GM20431 (cell line): ENCODE data around the gene FSCN2.

Source experiments
- in situ Hi-C: fragments of 300-500 bp; cut with MseI, MboI; formaldehyde crosslinking; loops from one replicate; pipeline ENCODE4 v1.15.0; 2020; ENCODE audit warnings: low sequenced_read_pairs; ENCODE audit not compliant: unreplicated experiment

The FSCN2 gene

GRCh38 chr17:81538651-81539570 lies 10.7 kb downstream of the FSCN2 start:
- in situ Hi-C loops: no loop called here

- in situ Hi-C loops: no loop called here
These were observed 11.4 kb downstream of the FSCN2 start for GRCh38 chr17:81539571-81539900.

GRCh38 chr17:81539961-81540675 lies 11.9 kb downstream of the FSCN2 start:
- in situ Hi-C loops: no loop called here

- in situ Hi-C loops: no loop called here
These were observed 12.5 kb downstream of the FSCN2 start for GRCh38 chr17:81540676-81541027.

- in situ Hi-C loops: no loop called here
These were observed 12.9 kb downstream of the FSCN2 start for GRCh38 chr17:81541123-81541522.

- in situ Hi-C loops: no loop called here
These were observed 14.5 kb downstream of the FSCN2 start for GRCh38 chr17:81542431-81543338.

GRCh38 chr17:81543339-81543675 lies 15.1 kb downstream of the FSCN2 start:
- in situ Hi-C loops: no loop called here

GRCh38 chr17:81543756-81544155 lies 15.6 kb downstream of the FSCN2 start:
- in situ Hi-C loops: no loop called here

GRCh38 chr17:81544281-81544974 lies 16.3 kb downstream of the FSCN2 start:
- in situ Hi-C loops: no loop called here

GRCh38 chr17:81545160-81545949 lies 17.2 kb downstream of the FSCN2 start:
- in situ Hi-C loops: no loop called here

- in situ Hi-C loops: no loop called here
These were observed 18.9 kb downstream of the FSCN2 start for GRCh38 chr17:81546906-81547613.

- in situ Hi-C loops: no loop called here
These were observed 19.4 kb downstream of the FSCN2 start for GRCh38 chr17:81547614-81547982.

- in situ Hi-C loops: no loop called here
These were observed 20.9 kb downstream of the FSCN2 start for GRCh38 chr17:81549031-81549557.

- in situ Hi-C loops: no loop called here
These were observed 21.6 kb downstream of the FSCN2 start for GRCh38 chr17:81549826-81550225.

- in situ Hi-C loops: no loop called here
These were observed 22.1 kb downstream of the FSCN2 start for GRCh38 chr17:81550285-81550684.

GRCh38 chr17:81550830-81551457 lies 22.8 kb downstream of the FSCN2 start:
- in situ Hi-C loops: no loop called here

GRCh38 chr17:81551458-81552243 lies 23.5 kb downstream of the FSCN2 start:
- in situ Hi-C loops: no loop called here
